GM18499 (cell line): ENCODE data around the gene C1orf116.

Source experiments
- ATAC-seq: cut with Tn5 transposase; IDR thresholded peaks from one replicate; pipeline ENCODE4 v1.9.1; 2021; ENCODE audit warnings: moderate number of reproducible peaks; ENCODE audit not compliant: insufficient read depth, unreplicated experiment

The C1orf116 gene

GRCh38 chr1:207032528-207033017 lies at the start of gene C1orf116:
Gene C1orf116, minus strand, starts transcription at chr1:207032756. Its CDS starts 5,158 bp downstream, at chr1:207027598.
- no peak for ATAC-seq

GRCh38 chr1:207081806-207082205 lies 49.2 kb upstream of the C1orf116 start:
- no peak for ATAC-seq

- no peak for ATAC-seq
Measured at GRCh38 chr1:207081088-207081487, 48.5 kb upstream of the C1orf116 start.

GRCh38 chr1:207079706-207080241 lies 47.2 kb upstream of the C1orf116 start:
- ATAC-seq: no peak

- ATAC-seq: no peak
Measured at GRCh38 chr1:207078578-207079132, 46.1 kb upstream of the C1orf116 start.

- no peak for ATAC-seq
Measured at GRCh38 chr1:207077470-207078377, 45.2 kb upstream of the C1orf116 start.

GRCh38 chr1:207077012-207077411 lies 44.5 kb upstream of the C1orf116 start:
- ATAC-seq: no peak

GRCh38 chr1:207076181-207076955 lies 43.8 kb upstream of the C1orf116 start:
- ATAC-seq: no peak

- ATAC-seq: no peak
Measured at GRCh38 chr1:207073906-207074820, 41.6 kb upstream of the C1orf116 start.

GRCh38 chr1:207072233-207072632 lies 39.7 kb upstream of the C1orf116 start:
- ATAC-seq: no peak

GRCh38 chr1:207071426-207071825 lies 38.9 kb upstream of the C1orf116 start:
- no peak for ATAC-seq

GRCh38 chr1:207070811-207071210 lies 38.3 kb upstream of the C1orf116 start:
- no peak for ATAC-seq

GRCh38 chr1:207069858-207070506 lies 37.4 kb upstream of the C1orf116 start:
- ATAC-seq: no peak

- ATAC-seq: no peak
Measured at GRCh38 chr1:207069061-207069460, 36.5 kb upstream of the C1orf116 start.

- no peak for ATAC-seq
Measured at GRCh38 chr1:207067665-207068064, 35.1 kb upstream of the C1orf116 start.

- no peak for ATAC-seq
Measured at GRCh38 chr1:207067185-207067584, 34.6 kb upstream of the C1orf116 start.

- no peak for ATAC-seq
Measured at GRCh38 chr1:207064561-207064960, 32.0 kb upstream of the C1orf116 start.

GRCh38 chr1:207063014-207063413 lies 30.5 kb upstream of the C1orf116 start:
- no peak for ATAC-seq

GRCh38 chr1:207062058-207062457 lies 29.5 kb upstream of the C1orf116 start:
- ATAC-seq: no peak
